T1000 (cell line): ENCODE results near the gene SLBP.

Experiments used
- DNase-seq: peaks from one replicate; lab custom pipeline; 2025; ENCODE audit warnings: mixed read lengths; lab: John Stamatoyannopoulos, UW

Gene SLBP

GRCh38 chr4:1748465-1748995 lies 36.4 kb upstream of the SLBP start:
- peak; percentile 87 for DNase-seq

- no peak for DNase-seq
These were observed 35.5 kb upstream of the SLBP start for GRCh38 chr4:1747603-1747967.

- DNase-seq = no peak
These were observed 34.9 kb upstream of the SLBP start for GRCh38 chr4:1746919-1747602.

- DNase-seq = peak; percentile 67
These were observed 34.2 kb upstream of the SLBP start for GRCh38 chr4:1746265-1746691.

GRCh38 chr4:1745697-1746096 lies 33.6 kb upstream of the SLBP start:
- no peak for DNase-seq

GRCh38 chr4:1745165-1745564 lies 33.0 kb upstream of the SLBP start:
- DNase-seq = no peak

GRCh38 chr4:1744552-1744951 lies 32.4 kb upstream of the SLBP start:
- no peak for DNase-seq

- no peak for DNase-seq
These were observed 31.9 kb upstream of the SLBP start for GRCh38 chr4:1743975-1744374.

- DNase-seq = no peak
These were observed 31.4 kb upstream of the SLBP start for GRCh38 chr4:1743551-1743950.

- DNase-seq = no peak
These were observed 29.1 kb upstream of the SLBP start for GRCh38 chr4:1741208-1741607.

- DNase-seq = no peak
These were observed 28.0 kb upstream of the SLBP start for GRCh38 chr4:1740021-1740545.

GRCh38 chr4:1739358-1739757 lies 27.2 kb upstream of the SLBP start:
- no peak for DNase-seq

GRCh38 chr4:1738410-1738809 lies 26.3 kb upstream of the SLBP start:
- no peak for DNase-seq

- no peak for DNase-seq
These were observed 25.5 kb upstream of the SLBP start for GRCh38 chr4:1737666-1738065.

GRCh38 chr4:1736812-1737211 lies 24.7 kb upstream of the SLBP start:
- no peak for DNase-seq

- no peak for DNase-seq
These were observed 23.1 kb upstream of the SLBP start for GRCh38 chr4:1735215-1735614.

GRCh38 chr4:1732911-1733310 lies 20.8 kb upstream of the SLBP start:
- DNase-seq = no peak

GRCh38 chr4:1731180-1731579 lies 19.1 kb upstream of the SLBP start:
- no peak for DNase-seq

GRCh38 chr4:1730532-1731135 lies 18.5 kb upstream of the SLBP start:
- DNase-seq = no peak

GRCh38 chr4:1728061-1728980 lies 16.2 kb upstream of the SLBP start:
- no peak for DNase-seq

GRCh38 chr4:1727117-1728031 lies 15.3 kb upstream of the SLBP start:
- DNase-seq = peak; percentile 87
